GM23338 (cell line): ENCODE data around the gene RND3.

Experiments used
- CTCF ChIP-seq, 2 experiments: fragments of 200-600 bp in 1 of 2; sonication (generic) in 1 of 2; conservative IDR thresholded peaks; 2 replicates each; pipeline versions ENCODE4 v1.5.1 to v1.6.1; 2016 to 2017; ENCODE audit warnings: antibody characterized with exemption in 2 of 2, low read depth in 2 of 2, mild to moderate bottlenecking in 2 of 2, moderate library complexity in 1 of 2
- EZH2 ChIP-seq: fragments of 200-600 bp; sonication (generic); IDR thresholded peaks from one replicate; pipeline ENCODE4 v1.8.0; 2017; ENCODE audit warnings: antibody characterized with exemption, mild to moderate bottlenecking, low read depth; ENCODE audit not compliant: unreplicated experiment
- EZH2phosphoT487 ChIP-seq: fragments of 200-600 bp; sonication (generic); IDR thresholded peaks from one replicate; pipeline ENCODE4 v1.8.1; 2018; ENCODE audit warnings: antibody characterized with exemption; ENCODE audit not compliant: unreplicated experiment
- JUNB ChIP-seq: IDR thresholded peaks from one replicate; pipeline ENCODE4 v1.6.1; 2016; ENCODE audit warnings: antibody characterized with exemption; ENCODE audit not compliant: unreplicated experiment
- POLR2AphosphoS5 ChIP-seq: IDR thresholded peaks from 2 replicates; pipeline ENCODE4 v1.6.1; 2016; ENCODE audit warnings: antibody characterized with exemption, low read depth
- ZNF114 ChIP-seq: fragments of 250-450 bp; sonication (Bioruptor Pico); IDR thresholded peaks from 2 replicates; pipeline ENCODE4 v1.5.0; 2020; ENCODE audit warnings: mild to moderate bottlenecking, moderate library complexity

GRCh38 chr2:150505178-150505577 is 17.7 kb upstream of the RND3 start:
- TF ChIP-seq CTCF (conservative IDR thresholded peaks at IDR 0.05; ENCODE audit: low read depth in 2 of 2) (no peak), EZH2phosphoT487 (no peak), JUNB (no peak), EZH2 (no peak), POLR2AphosphoS5 (no peak), ZNF114 (CRISPR knock-in tag) (no peak)
